Measurements from ENCODE around the gene DUSP15.

Gene DUSP15

DNA sequence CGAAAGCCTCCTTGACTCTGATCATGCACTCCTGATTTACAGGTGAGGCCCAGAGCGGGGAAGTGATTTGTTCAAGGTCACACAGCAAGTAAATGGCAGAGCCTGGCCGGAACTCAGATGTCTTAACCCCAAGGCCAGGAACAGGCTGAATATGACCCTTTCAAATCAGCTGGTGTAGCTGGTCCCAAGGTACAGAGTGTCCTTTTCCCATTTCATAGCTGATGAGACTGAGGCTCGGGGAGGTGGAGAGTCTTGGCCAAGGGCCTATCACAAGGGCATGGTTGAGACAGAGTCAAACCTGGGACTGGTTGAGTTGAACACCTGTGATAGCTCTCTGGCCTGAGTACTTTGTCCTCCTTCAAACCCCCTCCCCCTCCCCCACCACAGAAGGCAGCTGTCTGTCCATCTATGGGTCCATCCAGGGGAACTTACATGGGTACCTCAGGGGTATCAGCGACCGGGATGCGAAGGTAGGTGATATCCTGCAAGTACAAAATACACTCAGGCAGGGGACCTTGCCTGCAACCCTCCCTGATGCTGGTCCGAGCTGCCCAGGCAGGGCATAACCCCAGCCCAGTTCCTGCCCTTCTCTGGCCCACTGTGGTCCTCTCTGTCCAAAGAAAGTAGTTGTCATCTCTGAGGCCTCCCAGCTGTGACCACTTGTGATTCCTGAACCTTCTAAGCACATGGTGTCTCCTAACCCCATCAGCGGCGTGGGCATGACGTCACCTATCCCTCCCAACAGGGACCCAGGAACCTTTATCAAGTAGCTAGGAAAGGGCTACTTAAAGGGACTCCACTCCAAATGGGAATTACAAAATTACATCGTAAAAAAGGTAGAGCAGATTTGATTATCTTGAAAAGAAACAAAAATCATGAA lies 5.6 kb downstream of the DUSP15 start:
- Histone ChIP-seq H4K8ac (ENCODE audit: low read length) (no peak overlapping the region), H3K27ac (ENCODE audit: low read length, poor library complexity, severe bottlenecking) (no peak overlapping the region), H3K18ac (ENCODE audit: low read depth in 1 of 2, low read length in 2 of 2) (no peak overlapping the region), H3K23ac (ENCODE audit: low read length in 2 of 2) (no peak overlapping the region), H3K9ac (ENCODE audit: low read length) (no peak overlapping the region), H3K4me2 (ENCODE audit: low read length, poor library complexity, severe bottlenecking) (no peak overlapping the region), H2AFZ (ENCODE audit: low read depth, low read length) (no peak overlapping the region), H3K9me3 (ENCODE audit: control insufficient read depth, low read length) (no peaks in the 10 kb centered on the region), H3K4ac (ENCODE audit: low read depth in 1 of 2, low read length in 2 of 2) (no peak overlapping the region), H2AK5ac (ENCODE audit: low read length, severe bottlenecking) (no peak overlapping the region), H2BK12ac (ENCODE audit: low read length in 2 of 2) (no peak overlapping the region), H3K79me1 (replicated peaks; ENCODE audit: low read length, poor library complexity, severe bottlenecking) (no peaks in the 10 kb centered on the region), H2BK5ac (ENCODE audit: low read depth, low read length, poor library complexity, severe bottlenecking) (no peak overlapping the region), H3K27me3 (ENCODE audit: control insufficient read depth in 1 of 2, insufficient read depth in 1 of 2, low read length in 2 of 2) (peaks cover 83 to 88% of the 10 kb centered on the region in 2 experiments), H3K14ac (ENCODE audit: low read length in 2 of 2) (no peak overlapping the region), H4K91ac (ENCODE audit: low read length) (no peak overlapping the region), H3K4me1 (ENCODE audit: control insufficient read depth, insufficient read depth, low read depth, low read length) (peaks cover 18% of the 10 kb centered on the region), H2BK120ac (ENCODE audit: low read depth, low read length) (no peak overlapping the region), H3K4me3 (ENCODE audit: insufficient read depth in 1 of 2, low read depth in 1 of 2, low read length in 2 of 2) (no peak overlapping the region), H2BK15ac (ENCODE audit: low read depth, poor library complexity, severe bottlenecking) (no peak overlapping the region), H3K36me3 (ENCODE audit: control insufficient read depth in 1 of 2, insufficient read depth in 2 of 2, low read depth in 1 of 2, low read length in 2 of 2) (no peaks in the 10 kb centered on the region)
- 90% methylated on average over 11 of the region's 12 CpGs for WGBS
- no peak for DNase-seq

DNA sequence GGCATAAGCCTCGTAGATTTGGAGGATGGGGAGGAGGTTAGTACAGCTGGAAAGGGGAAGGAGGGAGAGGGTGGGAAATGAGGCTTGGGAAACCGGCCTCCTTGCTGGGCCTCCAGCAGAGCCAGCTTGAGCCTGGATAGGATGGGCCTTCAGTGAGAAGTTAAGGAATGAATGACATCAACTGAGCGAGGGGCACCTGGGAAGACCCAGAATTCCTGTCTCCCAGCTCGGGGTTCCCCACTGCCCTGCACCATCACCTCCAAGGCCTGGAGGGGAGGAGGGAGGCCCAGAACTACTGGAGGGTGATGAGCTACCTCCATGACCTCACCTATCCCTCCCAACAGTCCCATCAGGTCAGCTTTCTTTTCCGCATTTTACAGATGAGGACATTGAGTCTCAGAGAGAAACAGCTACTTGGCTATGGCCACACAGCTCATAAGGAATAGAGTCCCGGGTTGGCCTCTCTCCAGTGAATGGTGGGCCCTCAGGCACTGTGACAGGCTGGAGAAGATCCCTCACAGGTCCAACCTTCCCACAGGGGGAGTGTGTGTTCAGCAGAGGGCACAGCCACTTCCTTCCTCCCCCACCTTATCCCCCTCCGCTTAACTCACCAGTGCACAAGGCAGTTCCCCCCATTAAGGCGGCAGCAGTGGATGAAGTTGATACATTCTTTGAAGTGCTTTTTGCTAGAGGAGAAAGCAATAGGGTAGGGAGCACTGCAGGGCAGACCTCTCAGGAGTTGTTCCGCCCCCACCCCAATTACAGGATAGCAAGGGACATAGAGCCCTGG lies 6.8 kb downstream of the DUSP15 start:
- Histone ChIP-seq H3K27ac (ENCODE audit: low read length, poor library complexity, severe bottlenecking) (no peak overlapping the region), H3K4ac (ENCODE audit: low read depth in 1 of 2, low read length in 2 of 2) (no peak overlapping the region), H2BK15ac (ENCODE audit: low read depth, poor library complexity, severe bottlenecking) (no peak overlapping the region), H4K91ac (ENCODE audit: low read length) (no peak overlapping the region), H3K4me2 (ENCODE audit: low read length, poor library complexity, severe bottlenecking) (no peak overlapping the region), H3K9me3 (ENCODE audit: control insufficient read depth, low read length) (no peaks in the 10 kb centered on the region), H3K36me3 (ENCODE audit: control insufficient read depth in 1 of 2, insufficient read depth in 2 of 2, low read depth in 1 of 2, low read length in 2 of 2) (no peaks in the 10 kb centered on the region), H3K4me3 (ENCODE audit: insufficient read depth in 1 of 2, low read depth in 1 of 2, low read length in 2 of 2) (no peak overlapping the region), H3K18ac (ENCODE audit: low read depth in 1 of 2, low read length in 2 of 2) (no peak overlapping the region), H2BK120ac (ENCODE audit: low read depth, low read length) (no peak overlapping the region), H3K27me3 (ENCODE audit: control insufficient read depth in 1 of 2, insufficient read depth in 1 of 2, low read length in 2 of 2) (peaks cover 83 to 89% of the 10 kb centered on the region in 2 experiments), H3K79me1 (replicated peaks; ENCODE audit: low read length, poor library complexity, severe bottlenecking) (no peaks in the 10 kb centered on the region), H3K9ac (ENCODE audit: low read length) (no peak overlapping the region), H4K8ac (ENCODE audit: low read length) (no peak overlapping the region), H2BK5ac (ENCODE audit: low read depth, low read length, poor library complexity, severe bottlenecking) (no peak overlapping the region), H2AK5ac (ENCODE audit: low read length, severe bottlenecking) (no peak overlapping the region), H2BK12ac (ENCODE audit: low read length in 2 of 2) (no peak overlapping the region), H3K14ac (ENCODE audit: low read length in 2 of 2) (no peak overlapping the region), H3K4me1 (ENCODE audit: control insufficient read depth, insufficient read depth, low read depth, low read length) (peaks cover 15% of the 10 kb centered on the region), H2AFZ (ENCODE audit: low read depth, low read length) (no peak overlapping the region), H3K23ac (ENCODE audit: low read length in 2 of 2) (no peak overlapping the region)
- DNase-seq = no peak
- 89% methylated on average over 8 of the region's 9 CpGs for WGBS

DNA sequence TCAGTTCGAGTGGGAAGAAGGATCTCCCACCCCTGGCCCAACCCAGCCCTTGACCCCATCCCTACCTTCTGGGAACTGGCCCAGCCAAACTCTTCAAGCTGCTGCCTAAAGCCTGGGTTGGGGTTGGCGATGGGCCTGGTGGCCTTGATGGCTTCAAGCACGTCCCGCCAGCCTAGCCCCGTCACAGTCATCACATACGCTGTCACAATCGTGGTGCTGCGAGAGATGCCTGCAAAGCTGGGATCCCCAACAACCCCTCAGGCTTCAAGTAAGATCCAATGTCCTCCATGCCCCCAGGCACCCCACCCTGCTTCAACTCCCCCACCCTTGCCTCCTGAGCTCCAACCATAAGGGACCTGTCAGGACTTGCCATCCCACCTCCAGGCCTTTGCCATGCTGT lies 7.8 kb downstream of the DUSP15 start:
- no peak overlapping the region for H3K4ac ChIP-seq (ENCODE audit: low read depth in 1 of 2, low read length in 2 of 2)

DNA sequence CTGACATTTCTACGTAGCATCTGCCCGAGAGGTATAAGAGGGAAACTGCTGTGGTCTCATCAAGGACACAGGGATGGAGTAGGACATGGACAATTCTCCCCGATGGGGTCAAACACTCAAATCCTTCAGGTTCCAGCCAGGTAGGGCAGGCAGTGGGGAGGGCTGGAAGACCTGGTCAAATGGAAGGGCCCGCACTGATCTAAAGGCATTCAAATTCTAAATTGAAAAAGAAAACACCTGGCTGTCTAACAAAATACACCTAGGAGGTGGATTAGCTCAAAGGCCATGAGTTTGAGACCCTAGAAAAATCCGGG lies 8.2 kb downstream of the DUSP15 start:
- Histone ChIP-seq H4K91ac (ENCODE audit: low read length) (no peak overlapping the region), H3K79me1 (replicated peaks; ENCODE audit: low read length, poor library complexity, severe bottlenecking) (no peaks in the 10 kb centered on the region), H3K4ac (ENCODE audit: low read depth in 1 of 2, low read length in 2 of 2) (no peak overlapping the region), H3K27me3 (ENCODE audit: control insufficient read depth in 1 of 2, insufficient read depth in 1 of 2, low read length in 2 of 2) (peaks cover 90 to 93% of the 10 kb centered on the region in 2 experiments), H2BK12ac (ENCODE audit: low read length in 2 of 2) (peak overlapping the region in 1 of 2 experiments; percentile 9), H3K4me2 (ENCODE audit: low read length, poor library complexity, severe bottlenecking) (no peak overlapping the region), H2AFZ (ENCODE audit: low read depth, low read length) (no peak overlapping the region), H2BK15ac (ENCODE audit: low read depth, poor library complexity, severe bottlenecking) (no peak overlapping the region), H3K27ac (ENCODE audit: low read length, poor library complexity, severe bottlenecking) (no peak overlapping the region), H2BK5ac (ENCODE audit: low read depth, low read length, poor library complexity, severe bottlenecking) (no peak overlapping the region), H3K4me1 (ENCODE audit: control insufficient read depth, insufficient read depth, low read depth, low read length) (peaks cover 15% of the 10 kb centered on the region), H3K14ac (ENCODE audit: low read length in 2 of 2) (no peak overlapping the region), H3K18ac (ENCODE audit: low read depth in 1 of 2, low read length in 2 of 2) (no peak overlapping the region), H3K9ac (ENCODE audit: low read length) (no peak overlapping the region), H3K23ac (ENCODE audit: low read length in 2 of 2) (no peak overlapping the region), H3K9me3 (ENCODE audit: control insufficient read depth, low read length) (no peaks in the 10 kb centered on the region), H4K8ac (ENCODE audit: low read length) (no peak overlapping the region), H3K4me3 (ENCODE audit: insufficient read depth in 1 of 2, low read depth in 1 of 2, low read length in 2 of 2) (no peak overlapping the region), H3K36me3 (ENCODE audit: control insufficient read depth in 1 of 2, insufficient read depth in 2 of 2, low read depth in 1 of 2, low read length in 2 of 2) (no peaks in the 10 kb centered on the region), H2BK120ac (ENCODE audit: low read depth, low read length) (no peak overlapping the region), H2AK5ac (ENCODE audit: low read length, severe bottlenecking) (no peak overlapping the region)
- DNase-seq = no peak
- WGBS = 51% methylated on average over 5 of the region's 5 CpGs

More for the DNA sequence above, 7.8 kb downstream of the DUSP15 start:
- Histone ChIP-seq H2AK5ac (ENCODE audit: low read length, severe bottlenecking) (no peak overlapping the region), H3K14ac (ENCODE audit: low read length in 2 of 2) (no peak overlapping the region), H3K36me3 (ENCODE audit: control insufficient read depth in 1 of 2, insufficient read depth in 2 of 2, low read depth in 1 of 2, low read length in 2 of 2) (no peaks in the 10 kb centered on the region), H3K9ac (ENCODE audit: low read length) (no peak overlapping the region), H3K27me3 (ENCODE audit: control insufficient read depth in 1 of 2, insufficient read depth in 1 of 2, low read length in 2 of 2) (peaks cover 89 to 93% of the 10 kb centered on the region in 2 experiments), H3K79me1 (replicated peaks; ENCODE audit: low read length, poor library complexity, severe bottlenecking) (no peaks in the 10 kb centered on the region), H3K23ac (ENCODE audit: low read length in 2 of 2) (no peak overlapping the region), H3K27ac (ENCODE audit: low read length, poor library complexity, severe bottlenecking) (no peak overlapping the region), H2BK15ac (ENCODE audit: low read depth, poor library complexity, severe bottlenecking) (no peak overlapping the region), H4K8ac (ENCODE audit: low read length) (no peak overlapping the region), H2BK5ac (ENCODE audit: low read depth, low read length, poor library complexity, severe bottlenecking) (no peak overlapping the region), H3K4me2 (ENCODE audit: low read length, poor library complexity, severe bottlenecking) (no peak overlapping the region), H3K9me3 (ENCODE audit: control insufficient read depth, low read length) (no peaks in the 10 kb centered on the region), H2AFZ (ENCODE audit: low read depth, low read length) (no peak overlapping the region), H3K4me3 (ENCODE audit: insufficient read depth in 1 of 2, low read depth in 1 of 2, low read length in 2 of 2) (no peak overlapping the region), H2BK12ac (ENCODE audit: low read length in 2 of 2) (no peak overlapping the region), H3K18ac (ENCODE audit: low read depth in 1 of 2, low read length in 2 of 2) (no peak overlapping the region), H4K91ac (ENCODE audit: low read length) (no peak overlapping the region), H2BK120ac (ENCODE audit: low read depth, low read length) (no peak overlapping the region), H3K4me1 (ENCODE audit: control insufficient read depth, insufficient read depth, low read depth, low read length) (peaks cover 15% of the 10 kb centered on the region)
- DNase-seq = no peak
- 93% methylated on average over 8 of the region's 8 CpGs for WGBS

All from mesenchymal stem cell (in vitro differentiated cells and primary cell).